Sigmoid colon (tissue), 4 donors: ENCODE data around the gene STIM2.

Source experiments
- CTCF ChIP-seq, 4 experiments: fragments of 450-650 bp in 3 of 4; fragments of 200-600 bp in 1 of 4; IDR thresholded peaks; one replicate each; pipeline ENCODE4 v1.5.1; 2016 to 2019; ENCODE audit warnings: antibody characterized with exemption in 4 of 4, mild to moderate bottlenecking in 3 of 4, moderate library complexity in 2 of 4
- EP300 ChIP-seq, 4 donors: sonication (generic); formaldehyde crosslinking; IDR thresholded peaks; one replicate each; pipeline ENCODE4 v1.6.1; 2017; ENCODE audit warnings: antibody characterized with exemption in 4 of 4
- POLR2A ChIP-seq, 2 donors: fragments of 450-650 bp; IDR thresholded peaks; one replicate each; pipeline ENCODE4 v1.6.1; 2016; ENCODE audit warnings: antibody characterized with exemption in 2 of 2, mild to moderate bottlenecking in 2 of 2, moderate library complexity in 2 of 2
- POLR2AphosphoS5 ChIP-seq, 4 donors: sonication (generic); formaldehyde crosslinking; IDR thresholded peaks; one replicate each; pipeline ENCODE4 v1.6.1; 2017; ENCODE audit warnings: antibody characterized with exemption in 4 of 4

DNA sequence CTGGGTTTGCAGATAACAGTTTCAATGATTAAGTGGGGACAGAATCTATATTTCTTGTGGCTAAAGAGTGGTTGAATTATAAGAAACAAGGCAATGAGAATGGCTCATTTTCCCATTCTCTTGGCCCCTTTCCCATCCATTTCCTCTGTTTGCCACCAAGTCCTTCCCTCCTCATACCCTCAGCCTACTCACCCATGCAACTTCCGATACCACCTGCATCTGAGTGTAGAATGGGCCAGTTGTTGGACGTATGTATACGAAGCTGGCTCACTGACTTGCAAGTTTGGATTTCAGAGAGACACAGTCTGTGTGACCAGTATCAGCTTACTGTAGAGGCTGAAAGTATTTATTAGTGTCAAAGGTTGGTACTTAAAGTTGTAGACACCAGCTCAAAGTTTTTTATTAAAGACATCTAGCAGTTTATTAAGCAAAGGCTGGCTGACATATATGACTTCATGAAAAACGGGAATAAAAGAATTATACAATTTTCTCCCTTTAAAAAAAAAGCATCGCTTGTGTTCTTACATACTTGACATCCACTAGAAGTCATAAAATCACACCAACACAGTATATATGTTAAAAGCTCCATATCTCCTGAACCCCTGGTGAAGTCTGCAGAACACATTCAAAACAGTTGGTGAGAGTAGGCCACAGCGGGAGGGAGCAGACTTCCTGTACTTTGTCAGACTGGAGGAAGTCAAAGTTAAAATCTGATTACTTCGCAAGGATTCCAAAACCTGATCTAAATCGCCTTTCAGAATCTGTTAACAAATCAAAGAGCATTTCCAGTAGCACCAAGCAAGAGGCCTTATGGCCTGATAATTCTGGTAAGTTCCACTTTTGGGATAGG is 22.4 kb upstream of the STIM2 start:
- TF ChIP-seq CTCF (IDR thresholded peaks at IDR 0.05), result no peak
- TF ChIP-seq POLR2AphosphoS5 (IDR thresholded peaks at IDR 0.05), result no peak
- TF ChIP-seq POLR2A (IDR thresholded peaks at IDR 0.05), result no peak
- no peak for TF ChIP-seq EP300 (IDR thresholded peaks at IDR 0.05)
